Upper lobe of left lung (tissue), 6 donors: ENCODE results near the gene GNG8. TPM values are rescaled to one million over a fixed set of nuclear protein-coding genes. Genes with fewer than 3 reads are reported as not detected.

Source experiments
- ATAC-seq, 2 donors: fragments of 200-7000 bp; cut with Tn5 transposase; one replicate each; pipeline ENCODE4 v1.9.1; 2022; ENCODE audit warnings: mild to moderate bottlenecking in 2 of 2, moderate library complexity in 2 of 2; ENCODE audit not compliant: low FRiP score in 2 of 2
- DNase-seq, 2 donors: peaks; one replicate each; pipeline ENCODE4 v3.0.0-alpha.2; 2019 to 2020
- H3K27ac ChIP-seq, 4 donors: fragments of 200-600 bp; sonication (generic); one replicate each; pipeline ENCODE4 v1.5.1; 2016 to 2019
- H3K27me3 ChIP-seq, 4 donors: fragments of 200-600 bp; sonication (generic); one replicate each; pipeline ENCODE4 v1.5.1; 2017 to 2019
- H3K36me3 ChIP-seq, 4 donors: fragments of 200-600 bp; sonication (generic); one replicate each; pipeline ENCODE4 v1.5.1; 2016 to 2019
- H3K4me1 ChIP-seq, 4 donors: fragments of 200-600 bp; sonication (generic); one replicate each; pipeline ENCODE4 v1.5.1; 2018 to 2019
- H3K4me3 ChIP-seq, 4 donors: fragments of 200-600 bp; sonication (generic); one replicate each; pipeline ENCODE4 v1.5.1; 2017 to 2019; ENCODE audit warnings: mild to moderate bottlenecking in 2 of 4, moderate library complexity in 1 of 4
- H3K9me3 ChIP-seq, 4 donors: fragments of 200-600 bp; sonication (generic); one replicate each; pipeline ENCODE4 v1.5.1; 2018 to 2019
- EP300 ChIP-seq, 4 donors: sonication (generic); formaldehyde crosslinking; IDR thresholded peaks; one replicate each; pipeline ENCODE4 v1.5.1; 2017; ENCODE audit warnings: antibody characterized with exemption in 4 of 4, control low read depth in 2 of 4
- POLR2A ChIP-seq, 4 donors: fragments of 450-650 bp; IDR thresholded peaks; one replicate each; pipeline ENCODE4 v1.5.1; 2016 to 2017; ENCODE audit warnings: antibody characterized with exemption in 4 of 4, mild to moderate bottlenecking in 2 of 4
- POLR2AphosphoS5 ChIP-seq, 2 donors: sonication (generic); formaldehyde crosslinking; IDR thresholded peaks; one replicate each; pipeline ENCODE4 v1.5.1; 2017; ENCODE audit warnings: antibody characterized with exemption in 2 of 2
- WGBS, 2 donors: methylation state at CpG; one replicate each; pipeline ENCODE4 v1.1.5; 2017 to 2018; 5-methylcytosine and 5-hydroxymethylcytosine counted together
- total RNA-seq, 6 donors: library from RNA; depleted of rRNA in 4 of 6; stranded (reverse); fragments of >200 nt in 4 of 6; gene quantifications; one replicate each; pipeline versions ENCODE4 v1.1.0 to v1.2.1, GENCODE V29; 2016 to 2021
- TF ChIP-seq, protein P1 (sequence below), 6 experiments: fragments of 450-650 bp in 4 of 6; fragments of 200-600 bp in 2 of 6; sonication (generic) in 2 of 6; IDR thresholded peaks; one replicate each; pipeline ENCODE4 v1.5.1; 2016 to 2019; ENCODE audit warnings: antibody characterized with exemption in 6 of 6
- donor health status: DM: no; HTN: no; CAD: no; lungs with moderate emphysema.
- donor health status: DM: no; HTN: yes; CAD: no; lungs with severe emphysema.

The GNG8 gene
- total RNA-seq, 6 donors from 2014 or later = not detected

- H3K27ac ChIP-seq = no peak overlapping the region
- H3K9me3 ChIP-seq = no peaks in the 10 kb centered on the region
- H3K27me3 ChIP-seq = no peaks in the 10 kb centered on the region
- peaks cover 26 to 28% (median 28%) of the 10 kb centered on the region in 4 donors for H3K4me1 ChIP-seq
- 91 to 92% methylated on average over 8 to 9 of the region's 11 CpGs for WGBS, 2 donors
- peaks cover 20 to 61% (median 55%) of the 10 kb centered on the region in 4 donors for H3K36me3 ChIP-seq
- DNase-seq (no peak), ATAC-seq (no peak)
- no peak for TF ChIP-seq EP300 (IDR thresholded peaks at IDR 0.05)
- H3K4me3 ChIP-seq = no peak overlapping the region
Measured at GRCh38 chr19:46606019-46606418, 30.0 kb downstream of the GNG8 start.

- ATAC-seq = no peak
- Histone ChIP-seq H3K36me3 (peaks cover 20 to 55% (median 52%) of the 10 kb centered on the region in 4 donors), H3K4me3 (no peak overlapping the region), H3K9me3 (no peaks in the 10 kb centered on the region), H3K27ac (peak overlapping the region in 2 of 4 donors; percentile 20), H3K4me1 (peaks cover 23 to 28% (median 27%) of the 10 kb centered on the region in 4 donors), H3K27me3 (no peaks in the 10 kb centered on the region)
- DNase-seq = no peak
- no peak for TF ChIP-seq POLR2AphosphoS5 (IDR thresholded peaks at IDR 0.05)
- no peak for TF ChIP-seq POLR2A (IDR thresholded peaks at IDR 0.05)
- no peak for TF ChIP-seq EP300 (IDR thresholded peaks at IDR 0.05)
- TF ChIP-seq, protein P1, sequence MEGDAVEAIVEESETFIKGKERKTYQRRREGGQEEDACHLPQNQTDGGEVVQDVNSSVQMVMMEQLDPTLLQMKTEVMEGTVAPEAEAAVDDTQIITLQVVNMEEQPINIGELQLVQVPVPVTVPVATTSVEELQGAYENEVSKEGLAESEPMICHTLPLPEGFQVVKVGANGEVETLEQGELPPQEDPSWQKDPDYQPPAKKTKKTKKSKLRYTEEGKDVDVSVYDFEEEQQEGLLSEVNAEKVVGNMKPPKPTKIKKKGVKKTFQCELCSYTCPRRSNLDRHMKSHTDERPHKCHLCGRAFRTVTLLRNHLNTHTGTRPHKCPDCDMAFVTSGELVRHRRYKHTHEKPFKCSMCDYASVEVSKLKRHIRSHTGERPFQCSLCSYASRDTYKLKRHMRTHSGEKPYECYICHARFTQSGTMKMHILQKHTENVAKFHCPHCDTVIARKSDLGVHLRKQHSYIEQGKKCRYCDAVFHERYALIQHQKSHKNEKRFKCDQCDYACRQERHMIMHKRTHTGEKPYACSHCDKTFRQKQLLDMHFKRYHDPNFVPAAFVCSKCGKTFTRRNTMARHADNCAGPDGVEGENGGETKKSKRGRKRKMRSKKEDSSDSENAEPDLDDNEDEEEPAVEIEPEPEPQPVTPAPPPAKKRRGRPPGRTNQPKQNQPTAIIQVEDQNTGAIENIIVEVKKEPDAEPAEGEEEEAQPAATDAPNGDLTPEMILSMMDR (IDR thresholded peaks at IDR 0.05) = no peak
- 80 to 94% methylated on average over 2 to 16 of the region's 16 CpGs for WGBS, 2 donors
Measured at GRCh38 chr19:46605356-46605821, 30.6 kb downstream of the GNG8 start.

DNA sequence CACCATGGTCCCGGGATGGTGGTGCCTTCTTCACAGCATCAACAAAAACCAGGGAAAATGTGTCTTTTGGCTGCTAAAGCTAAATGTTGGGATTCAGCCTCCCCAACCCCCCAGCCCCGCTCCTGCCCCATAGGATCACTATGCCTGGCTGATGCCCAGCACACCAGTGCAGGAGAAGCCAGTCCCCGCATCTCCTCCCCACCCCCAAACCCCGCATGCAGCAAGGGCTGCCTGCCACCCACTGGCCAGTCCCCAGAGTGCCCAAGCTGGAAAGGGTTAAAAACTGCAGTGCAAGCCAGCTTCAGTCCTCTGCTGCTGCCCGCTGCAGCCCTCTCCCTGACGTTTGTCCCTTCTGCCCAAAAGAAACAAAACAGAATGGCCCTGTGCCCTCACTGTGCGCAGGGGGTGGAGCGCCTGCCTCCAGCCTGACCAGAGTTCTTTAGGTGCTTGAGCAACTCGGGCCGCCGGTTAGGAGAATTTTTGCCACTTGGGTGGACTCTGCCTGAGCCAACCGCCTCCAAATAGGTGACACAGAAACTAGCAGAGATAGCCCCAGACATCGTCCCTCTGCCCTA, 31.1 kb downstream of the GNG8 start:
- TF ChIP-seq, protein P1 (IDR thresholded peaks at IDR 0.05) = no peak
- no peak for TF ChIP-seq POLR2AphosphoS5 (IDR thresholded peaks at IDR 0.05)
- no peak for TF ChIP-seq POLR2A (IDR thresholded peaks at IDR 0.05)
- TF ChIP-seq EP300 (IDR thresholded peaks at IDR 0.05) = no peak
- DNase-seq (no peak), ATAC-seq (no peak)
- 75 to 85% methylated on average over 10 to 11 of the region's 13 CpGs for WGBS, 2 donors
- peaks cover 20 to 49% (median 47%) of the 10 kb centered on the region in 4 donors for H3K36me3 ChIP-seq
- peaks cover 23 to 30% (median 28%) of the 10 kb centered on the region in 4 donors for H3K4me1 ChIP-seq
- H3K27me3 ChIP-seq = no peaks in the 10 kb centered on the region
- peak overlapping the region in 1 of 4 donors; percentile 20 for H3K27ac ChIP-seq
- no peak overlapping the region for H3K4me3 ChIP-seq
- H3K9me3 ChIP-seq = no peaks in the 10 kb centered on the region

GRCh38 chr19:46603752-46604231, 32.2 kb downstream of the GNG8 start:
- DNase-seq (no peak), ATAC-seq (no peak)
- Histone ChIP-seq H3K9me3 (no peaks in the 10 kb centered on the region), H3K4me1 (peaks cover 23 to 32% (median 28%) of the 10 kb centered on the region in 4 donors), H3K27me3 (no peaks in the 10 kb centered on the region), H3K4me3 (no peak overlapping the region), H3K36me3 (peaks cover 14 to 39% (median 36%) of the 10 kb centered on the region in 4 donors), H3K27ac (peak overlapping the region in 3 of 4 donors; percentile 97 to 99 (median 98))
- 76 to 80% methylated on average over 8 to 9 of the region's 9 CpGs for WGBS, 2 donors
- TF ChIP-seq POLR2A (IDR thresholded peaks at IDR 0.05) (no peak), EP300 (IDR thresholded peaks at IDR 0.05) (no peak), POLR2AphosphoS5 (IDR thresholded peaks at IDR 0.05) (no peak)
- TF ChIP-seq, protein P1 (IDR thresholded peaks at IDR 0.05) = no peak

DNA sequence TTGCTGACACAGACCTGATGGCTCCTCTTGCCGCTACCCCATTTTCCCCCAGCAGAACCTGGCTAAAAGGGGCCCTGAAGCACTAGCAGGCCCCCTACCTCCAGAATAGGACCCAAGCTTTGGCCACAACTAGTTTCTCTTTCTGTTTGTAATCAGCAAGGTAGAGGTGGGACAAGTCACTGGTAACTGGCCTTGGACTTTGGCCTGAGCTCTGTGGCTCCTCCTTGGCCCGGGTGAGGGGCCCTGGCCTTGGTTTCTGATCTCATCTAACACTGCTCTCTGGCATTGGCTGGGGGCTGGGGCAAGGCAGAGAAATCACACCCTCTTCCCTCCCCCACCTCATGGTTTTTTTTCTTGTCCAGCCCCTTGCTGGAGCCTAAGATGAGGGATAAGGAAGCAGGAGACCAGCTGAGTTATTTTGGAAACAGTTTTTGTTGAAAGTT, 32.8 kb downstream of the GNG8 start:
- Histone ChIP-seq H3K9me3 (no peaks in the 10 kb centered on the region), H3K36me3 (peaks cover 8 to 33% (median 30%) of the 10 kb centered on the region in 4 donors), H3K27me3 (no peaks in the 10 kb centered on the region), H3K4me1 (peaks cover 23 to 32% (median 28%) of the 10 kb centered on the region in 4 donors), H3K4me3 (peak overlapping the region in 3 of 4 donors; percentile 76 to 100 (median 99)), H3K27ac (peak overlapping the region; percentile 9 to 99 (median 98))
- TF ChIP-seq POLR2A (IDR thresholded peaks at IDR 0.05) = no peak
- no peak for TF ChIP-seq EP300 (IDR thresholded peaks at IDR 0.05)
- TF ChIP-seq, protein P1 (IDR thresholded peaks at IDR 0.05) = no peak
- TF ChIP-seq POLR2AphosphoS5 (IDR thresholded peaks at IDR 0.05) = no peak
- 45 to 70% methylated on average over 2 of the region's 2 CpGs for WGBS, 2 donors
- DNase-seq (no peak), ATAC-seq (no peak)
